ENCODE measurements around the gene TBC1D9B. TPM values are rescaled to one million over a fixed set of nuclear protein-coding genes. Genes with fewer than 3 reads are reported as not detected.
A peak's percentile ranks its signal among the peaks of the same experiment; 100 is the strongest.

The TBC1D9B gene
- total RNA-seq, 1 donor from 2014 or later: 114 TPM

DNA sequence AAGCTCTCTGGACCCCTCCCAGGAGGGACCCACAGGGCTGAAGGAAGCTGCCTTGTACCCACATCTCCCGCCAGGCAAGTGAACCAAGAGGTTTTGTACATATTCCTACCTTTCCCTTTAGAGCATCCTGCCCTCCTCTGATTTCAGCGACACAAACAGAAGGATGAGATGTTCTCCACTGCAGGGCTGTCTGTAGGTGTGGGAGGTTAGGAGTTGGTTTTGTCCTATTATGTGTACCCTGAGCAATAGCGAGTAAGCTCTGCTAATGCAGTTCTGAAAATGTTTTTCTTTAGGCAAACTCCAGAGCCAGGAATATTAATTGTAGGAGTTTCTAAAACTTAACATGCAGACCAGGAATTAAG lies 74.0 kb downstream of the TBC1D9B start:
- Mint-ChIP-seq H3K27me3 (no peaks in the 10 kb centered on the region), H3K9me3 (no peaks in the 10 kb centered on the region), H3K4me1 (ENCODE audit: unreplicated experiment) (peaks cover 4% of the 10 kb centered on the region), H3K27ac (peak overlapping the region; percentile 68), H3K4me3 (no peak overlapping the region), H3K36me3 (peaks cover 50% of the 10 kb centered on the region)
- TF ChIP-seq, protein P1, sequence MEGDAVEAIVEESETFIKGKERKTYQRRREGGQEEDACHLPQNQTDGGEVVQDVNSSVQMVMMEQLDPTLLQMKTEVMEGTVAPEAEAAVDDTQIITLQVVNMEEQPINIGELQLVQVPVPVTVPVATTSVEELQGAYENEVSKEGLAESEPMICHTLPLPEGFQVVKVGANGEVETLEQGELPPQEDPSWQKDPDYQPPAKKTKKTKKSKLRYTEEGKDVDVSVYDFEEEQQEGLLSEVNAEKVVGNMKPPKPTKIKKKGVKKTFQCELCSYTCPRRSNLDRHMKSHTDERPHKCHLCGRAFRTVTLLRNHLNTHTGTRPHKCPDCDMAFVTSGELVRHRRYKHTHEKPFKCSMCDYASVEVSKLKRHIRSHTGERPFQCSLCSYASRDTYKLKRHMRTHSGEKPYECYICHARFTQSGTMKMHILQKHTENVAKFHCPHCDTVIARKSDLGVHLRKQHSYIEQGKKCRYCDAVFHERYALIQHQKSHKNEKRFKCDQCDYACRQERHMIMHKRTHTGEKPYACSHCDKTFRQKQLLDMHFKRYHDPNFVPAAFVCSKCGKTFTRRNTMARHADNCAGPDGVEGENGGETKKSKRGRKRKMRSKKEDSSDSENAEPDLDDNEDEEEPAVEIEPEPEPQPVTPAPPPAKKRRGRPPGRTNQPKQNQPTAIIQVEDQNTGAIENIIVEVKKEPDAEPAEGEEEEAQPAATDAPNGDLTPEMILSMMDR (conservative IDR thresholded peaks at IDR 0.05): no peak
- no peak for DNase-seq (ENCODE audit: extremely low spot score, unreplicated experiment)

GRCh38 chr5:179833056-179833708 lies 74.5 kb downstream of the TBC1D9B start:
- no peak overlapping the region for H3K4me3 Mint-ChIP-seq
- peaks cover 53% of the 10 kb centered on the region for H3K36me3 Mint-ChIP-seq
- DNase-seq (ENCODE audit: extremely low spot score, unreplicated experiment): no peak
- TF ChIP-seq, protein P1 (conservative IDR thresholded peaks at IDR 0.05): no peak
- H3K27me3 Mint-ChIP-seq: no peaks in the 10 kb centered on the region
- H3K27ac Mint-ChIP-seq: peak overlapping the region; percentile 68
- peaks cover 4% of the 10 kb centered on the region for H3K4me1 Mint-ChIP-seq (ENCODE audit: unreplicated experiment)
- no peaks in the 10 kb centered on the region for H3K9me3 Mint-ChIP-seq

GRCh38 chr5:179832039-179832745 lies 75.5 kb downstream of the TBC1D9B start:
- no peak for DNase-seq (ENCODE audit: extremely low spot score, unreplicated experiment)
- Mint-ChIP-seq H3K27me3 (no peaks in the 10 kb centered on the region), H3K4me1 (ENCODE audit: unreplicated experiment) (peaks cover 4% of the 10 kb centered on the region), H3K36me3 (peaks cover 60% of the 10 kb centered on the region), H3K9me3 (no peaks in the 10 kb centered on the region), H3K4me3 (no peak overlapping the region), H3K27ac (peak overlapping the region; percentile 50)
- TF ChIP-seq, protein P1 (conservative IDR thresholded peaks at IDR 0.05): no peak

- Mint-ChIP-seq H3K9me3 (no peaks in the 10 kb centered on the region), H3K4me1 (ENCODE audit: unreplicated experiment) (no peaks in the 10 kb centered on the region), H3K4me3 (no peak overlapping the region), H3K36me3 (peaks cover 47% of the 10 kb centered on the region), H3K27me3 (no peaks in the 10 kb centered on the region), H3K27ac (peak overlapping the region; percentile 41)
- DNase-seq (ENCODE audit: extremely low spot score, unreplicated experiment): no peak
- TF ChIP-seq, protein P1 (conservative IDR thresholded peaks at IDR 0.05): no peak
Measured at GRCh38 chr5:179830818-179831468, 76.8 kb downstream of the TBC1D9B start.

DNA sequence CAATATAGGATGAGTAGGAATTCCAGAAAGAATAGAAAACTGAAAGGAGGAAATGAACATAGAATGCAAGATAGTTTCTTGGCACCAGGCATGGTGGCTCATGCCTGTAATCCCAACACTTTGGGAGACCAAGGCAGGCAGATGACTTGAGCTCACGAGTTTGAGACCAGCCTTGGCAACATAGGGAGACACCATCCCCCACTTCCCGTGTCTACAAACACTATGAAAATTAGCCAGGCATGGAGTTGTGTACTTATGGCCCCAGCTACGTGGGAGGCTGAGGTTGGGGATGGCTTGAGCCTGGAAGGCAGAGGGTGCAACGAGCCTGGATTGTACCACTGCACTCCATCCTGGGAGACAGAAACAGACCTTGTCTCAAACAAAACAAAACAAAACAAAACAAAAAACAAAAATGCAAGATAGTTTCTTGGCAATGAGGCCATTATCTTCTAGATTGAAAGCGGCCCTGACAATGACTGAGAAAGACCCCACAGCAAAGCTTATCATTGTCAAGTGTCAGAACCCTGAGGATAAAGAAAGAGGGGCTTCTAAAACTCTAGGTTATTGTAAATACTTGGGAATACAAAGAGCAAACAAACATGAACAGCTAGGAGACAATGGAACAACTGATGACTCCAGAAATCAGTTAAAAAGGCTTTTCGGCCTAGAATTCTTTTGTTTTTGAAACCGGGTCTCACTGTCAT lies 77.8 kb downstream of the TBC1D9B start:
- no peak for DNase-seq (ENCODE audit: extremely low spot score, unreplicated experiment)
- Mint-ChIP-seq H3K27ac (peak overlapping the region; percentile 55), H3K27me3 (no peaks in the 10 kb centered on the region), H3K9me3 (no peaks in the 10 kb centered on the region), H3K4me1 (ENCODE audit: unreplicated experiment) (no peaks in the 10 kb centered on the region), H3K4me3 (no peak overlapping the region), H3K36me3 (peaks cover 45% of the 10 kb centered on the region)
- TF ChIP-seq, protein P1 (conservative IDR thresholded peaks at IDR 0.05): no peak

Measured in type B pancreatic cell (in vitro differentiated cells).